Stimulated activated CD4-positive, alpha-beta T cell treated with anti-CD3 and anti-CD28 coated beads, Interleukin-2, amount 100 ng/mL, for 24 hours (primary cell): ENCODE results near the gene ESPNL.
"Not testable (repeated sequence)": the region's sequence is repeated elsewhere in the genome, so short reads cannot be mapped to it uniquely, and the experiment has no call there.

Experiments
- DNase-seq, 2 donors: peaks; one replicate each; pipeline ENCODE4 v3.0.0-alpha.2; 2020

The ESPNL gene

GRCh38 chr2:238159661-238160205, 59.6 kb downstream of the ESPNL start:
- DNase-seq: no peak

GRCh38 chr2:238160206-238161129, 60.3 kb downstream of the ESPNL start:
- DNase-seq: no peak

- no peak for DNase-seq
These were observed 61.3 kb downstream of the ESPNL start for GRCh38 chr2:238161291-238162051.

- no peak for DNase-seq
These were observed 62.2 kb downstream of the ESPNL start for GRCh38 chr2:238162251-238162845.

- DNase-seq: no peak
These were observed 62.8 kb downstream of the ESPNL start for GRCh38 chr2:238162846-238163441.

- DNase-seq: no peak
These were observed 63.5 kb downstream of the ESPNL start for GRCh38 chr2:238163481-238164198.

- no peak for DNase-seq
These were observed 64.8 kb downstream of the ESPNL start for GRCh38 chr2:238164906-238165287.

- DNase-seq: no peak
These were observed 65.3 kb downstream of the ESPNL start for GRCh38 chr2:238165288-238165921.

- DNase-seq: no peak
These were observed 66.5 kb downstream of the ESPNL start for GRCh38 chr2:238166391-238167343.

GRCh38 chr2:238167344-238167715, 67.2 kb downstream of the ESPNL start:
- DNase-seq: no peak

- no peak for DNase-seq
These were observed 67.6 kb downstream of the ESPNL start for GRCh38 chr2:238167761-238168160.

- DNase-seq: no peak
These were observed 68.3 kb downstream of the ESPNL start for GRCh38 chr2:238168196-238169047.

GRCh38 chr2:238169048-238169707, 69.0 kb downstream of the ESPNL start:
- DNase-seq: no peak

- no peak for DNase-seq
These were observed 69.6 kb downstream of the ESPNL start for GRCh38 chr2:238169708-238170251.

- DNase-seq: no peak
These were observed 70.4 kb downstream of the ESPNL start for GRCh38 chr2:238170386-238171071.

- DNase-seq: not testable (repeated sequence)
These were observed 70.9 kb downstream of the ESPNL start for GRCh38 chr2:238171072-238171431.

GRCh38 chr2:238171575-238172187, 71.5 kb downstream of the ESPNL start:
- no peak for DNase-seq

GRCh38 chr2:238172439-238172838, 72.3 kb downstream of the ESPNL start:
- no peak for DNase-seq
